Suprapubic skin (tissue), 4 donors: ENCODE results near the gene LRMDA.

Source experiments
- CTCF ChIP-seq, 2 donors: fragments of 200-600 bp in 1 of 2; fragments of 450-650 bp in 1 of 2; sonication (generic) in 1 of 2; IDR thresholded peaks; one replicate each; pipeline ENCODE4 v1.5.1; 2016 to 2019; ENCODE audit warnings: antibody characterized with exemption in 2 of 2, mild to moderate bottlenecking in 1 of 2, moderate library complexity in 1 of 2
- POLR2A ChIP-seq, 2 donors: fragments of 450-650 bp; IDR thresholded peaks; one replicate each; pipeline ENCODE4 v1.6.1; 2017; ENCODE audit warnings: antibody characterized with exemption in 2 of 2, mild to moderate bottlenecking in 2 of 2, moderate library complexity in 2 of 2
- POLR2AphosphoS5 ChIP-seq, 3 donors: sonication (generic); formaldehyde crosslinking; IDR thresholded peaks; one replicate each; pipeline ENCODE4 v1.6.1; 2017; ENCODE audit warnings: antibody characterized with exemption in 3 of 3

- TF ChIP-seq POLR2A (IDR thresholded peaks at IDR 0.05), result no peak
- no peak for TF ChIP-seq POLR2AphosphoS5 (IDR thresholded peaks at IDR 0.05)
- no peak for TF ChIP-seq CTCF (IDR thresholded peaks at IDR 0.05)
Measured at GRCh38 chr10:76309070-76309469, 877.6 kb downstream of the LRMDA start.
